Mesodermal cell (in vitro differentiated cells): ENCODE results near the gene UBASH3B.
"Not testable (repeated sequence)": the region's sequence is repeated elsewhere in the genome, so short reads cannot be mapped to it uniquely, and the experiment has no call there.

Source experiments
- H3K27ac ChIP-seq: 2 replicates; pipeline ENCODE4 v1.7.0; 2013; ENCODE audit warnings: mild to moderate bottlenecking, low read depth, low read length, moderate library complexity; ENCODE audit not compliant: severe bottlenecking
- H3K36me3 ChIP-seq: 2 replicates; pipeline ENCODE4 v1.7.1; 2013; ENCODE audit warnings: mild to moderate bottlenecking, low read length, moderate library complexity; ENCODE audit not compliant: control insufficient read depth, insufficient read depth
- H3K4me1 ChIP-seq: one replicate; pipeline ENCODE4 v1.7.1; 2013; ENCODE audit warnings: mild to moderate bottlenecking, low read length; ENCODE audit not compliant: insufficient read depth, control insufficient read depth, poor library complexity, severe bottlenecking
- H3K4me3 ChIP-seq: 2 replicates; pipeline ENCODE4 v1.7.0; 2013; ENCODE audit warnings: low read length, control low read depth, mild to moderate bottlenecking; ENCODE audit not compliant: insufficient read depth, poor library complexity, severe bottlenecking; ENCODE audit errors: extremely low read depth
- H3K9me3 ChIP-seq: 2 replicates; pipeline ENCODE4 v1.7.1; 2013; ENCODE audit warnings: mild to moderate bottlenecking, low read length, moderate library complexity; ENCODE audit not compliant: control insufficient read depth
- WGBS, 2 experiments: methylation state at CpG; one replicate each; pipeline ENCODE4 v1.1.5; 2013; ENCODE audit warnings: missing lambda C conversion rate in 2 of 2; ENCODE audit not compliant: insufficient coverage in 2 of 2; 5-methylcytosine and 5-hydroxymethylcytosine counted together

Gene UBASH3B

DNA sequence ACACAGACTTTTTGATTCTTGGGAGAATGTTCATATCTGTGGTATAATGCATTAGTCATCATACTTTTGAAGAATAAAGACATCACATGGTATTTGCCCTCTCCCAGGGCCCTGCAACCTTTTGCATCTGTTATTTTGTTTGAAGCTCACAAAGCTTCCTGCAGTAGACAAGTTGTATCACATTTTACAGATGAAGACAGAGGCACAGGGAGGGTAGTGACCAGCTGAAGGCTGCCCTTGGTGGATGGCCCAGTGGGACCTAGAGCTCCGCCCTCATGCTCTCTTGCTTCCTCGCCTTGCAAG, 66.4 kb downstream of the UBASH3B start:
- H3K27ac ChIP-seq: no peak overlapping the region
- H3K9me3 ChIP-seq: no peaks in the 10 kb centered on the region
- peaks cover 55% of the 10 kb centered on the region for H3K4me1 ChIP-seq
- WGBS, 2 experiments: 89 to 100% methylated on average over 2 of the region's 2 CpGs
- peaks cover 6% of the 10 kb centered on the region for H3K36me3 ChIP-seq
- H3K4me3 ChIP-seq: no peak overlapping the region

DNA sequence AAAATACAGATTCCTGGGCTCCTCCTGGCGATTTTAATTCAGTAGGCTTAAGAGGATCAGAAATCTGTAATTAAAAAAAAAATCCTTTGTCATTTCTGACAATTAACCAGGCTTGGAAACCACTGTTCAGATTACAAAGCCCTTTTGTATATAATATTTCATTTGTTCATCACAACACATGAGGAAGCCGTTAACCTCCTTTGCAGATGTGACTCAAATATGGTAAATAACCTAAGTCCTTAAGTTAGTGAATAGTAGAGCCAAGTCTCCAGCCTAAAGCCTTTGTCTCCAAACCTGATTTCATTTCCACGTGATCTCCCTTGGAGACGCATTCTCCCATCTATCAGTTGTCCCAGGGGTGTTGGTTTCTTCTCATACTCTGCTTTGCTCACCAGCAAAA, 67.6 kb downstream of the UBASH3B start:
- Histone ChIP-seq H3K4me1 (peaks cover 61% of the 10 kb centered on the region), H3K4me3 (no peak overlapping the region), H3K9me3 (no peaks in the 10 kb centered on the region), H3K36me3 (peaks cover 4% of the 10 kb centered on the region), H3K27ac (no peak overlapping the region)
- 93 to 100% methylated on average over 2 to 3 of the region's 4 CpGs for WGBS, 2 experiments

DNA sequence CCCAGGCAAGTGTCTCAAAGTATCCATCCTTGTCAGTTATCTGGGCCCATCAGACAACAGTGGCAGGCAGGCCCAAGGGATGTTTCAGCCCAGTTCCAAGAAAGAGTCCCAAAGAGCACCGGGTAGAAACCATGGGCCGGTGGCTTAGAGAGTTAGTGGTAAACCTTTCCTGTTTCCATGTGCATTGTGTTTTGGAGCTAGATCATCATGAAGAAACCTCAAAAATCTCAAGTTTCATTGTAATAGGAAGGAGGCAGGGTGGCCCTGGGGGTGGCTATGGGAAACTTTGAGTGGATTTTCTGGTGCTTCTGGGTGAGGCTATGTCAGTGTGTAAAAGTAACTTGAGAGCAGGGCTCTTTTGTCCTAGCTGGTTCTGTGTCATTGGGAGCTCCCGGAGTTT, 68.1 kb downstream of the UBASH3B start:
- WGBS, 2 experiments: 90% methylated on average over 2 of the region's 3 CpGs; no CpG with 5 or more reads in 1 of the 2 experiments
- Histone ChIP-seq H3K4me3 (no peak overlapping the region), H3K9me3 (no peaks in the 10 kb centered on the region), H3K36me3 (peaks cover 4% of the 10 kb centered on the region), H3K27ac (no peak overlapping the region), H3K4me1 (peaks cover 65% of the 10 kb centered on the region)

DNA sequence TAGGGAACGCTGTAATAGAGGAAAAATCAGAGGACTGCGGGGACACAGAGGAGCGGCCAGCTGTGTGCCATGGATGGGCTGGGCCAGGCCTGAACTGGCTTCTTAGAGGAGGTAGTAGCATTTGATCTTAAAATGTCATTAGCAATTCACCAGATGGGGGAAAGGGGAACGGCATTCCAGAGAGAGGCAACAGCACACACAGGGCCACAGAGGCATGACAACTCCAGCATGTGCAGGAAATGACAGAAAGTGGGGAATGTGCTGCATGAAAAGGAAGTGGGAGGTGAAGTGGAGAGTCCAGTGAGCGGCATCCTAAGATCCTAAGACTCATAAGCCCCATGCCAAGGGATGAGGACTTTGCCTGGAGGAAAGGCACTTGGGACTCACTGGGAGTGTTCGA, 69.0 kb downstream of the UBASH3B start:
- Histone ChIP-seq H3K4me1 (peaks cover 65% of the 10 kb centered on the region), H3K4me3 (no peak overlapping the region), H3K27ac (no peak overlapping the region), H3K9me3 (no peaks in the 10 kb centered on the region), H3K36me3 (peaks cover 4% of the 10 kb centered on the region)
- WGBS, 2 experiments: 66 to 83% methylated on average over 2 to 5 of the region's 6 CpGs

DNA sequence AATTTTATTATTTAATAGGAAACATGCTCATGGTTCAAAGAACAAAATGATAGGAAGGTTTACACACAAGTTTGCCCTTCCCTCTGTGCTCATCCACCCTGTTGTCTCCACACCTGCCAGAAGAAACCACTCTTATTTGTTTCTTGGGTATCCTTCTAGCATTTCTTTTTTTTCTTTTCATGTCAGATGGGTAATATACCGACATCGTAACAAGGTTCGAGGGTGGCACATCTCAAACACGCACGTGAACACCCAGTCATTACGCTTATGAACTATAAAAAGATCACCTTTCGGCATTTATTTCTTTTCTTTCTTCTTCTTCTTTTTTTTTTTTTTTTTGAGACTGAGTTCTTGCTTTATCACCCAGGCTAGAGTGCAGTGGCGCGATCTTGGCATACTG, 70.5 kb downstream of the UBASH3B start:
- peaks cover 54% of the 10 kb centered on the region for H3K4me1 ChIP-seq
- H3K4me3 ChIP-seq: no peak overlapping the region
- no peaks in the 10 kb centered on the region for H3K9me3 ChIP-seq
- WGBS, 2 experiments: 94 to 95% methylated on average over 6 to 9 of the region's 9 CpGs
- no peak overlapping the region for H3K27ac ChIP-seq
- H3K36me3 ChIP-seq: peaks cover 6% of the 10 kb centered on the region

DNA sequence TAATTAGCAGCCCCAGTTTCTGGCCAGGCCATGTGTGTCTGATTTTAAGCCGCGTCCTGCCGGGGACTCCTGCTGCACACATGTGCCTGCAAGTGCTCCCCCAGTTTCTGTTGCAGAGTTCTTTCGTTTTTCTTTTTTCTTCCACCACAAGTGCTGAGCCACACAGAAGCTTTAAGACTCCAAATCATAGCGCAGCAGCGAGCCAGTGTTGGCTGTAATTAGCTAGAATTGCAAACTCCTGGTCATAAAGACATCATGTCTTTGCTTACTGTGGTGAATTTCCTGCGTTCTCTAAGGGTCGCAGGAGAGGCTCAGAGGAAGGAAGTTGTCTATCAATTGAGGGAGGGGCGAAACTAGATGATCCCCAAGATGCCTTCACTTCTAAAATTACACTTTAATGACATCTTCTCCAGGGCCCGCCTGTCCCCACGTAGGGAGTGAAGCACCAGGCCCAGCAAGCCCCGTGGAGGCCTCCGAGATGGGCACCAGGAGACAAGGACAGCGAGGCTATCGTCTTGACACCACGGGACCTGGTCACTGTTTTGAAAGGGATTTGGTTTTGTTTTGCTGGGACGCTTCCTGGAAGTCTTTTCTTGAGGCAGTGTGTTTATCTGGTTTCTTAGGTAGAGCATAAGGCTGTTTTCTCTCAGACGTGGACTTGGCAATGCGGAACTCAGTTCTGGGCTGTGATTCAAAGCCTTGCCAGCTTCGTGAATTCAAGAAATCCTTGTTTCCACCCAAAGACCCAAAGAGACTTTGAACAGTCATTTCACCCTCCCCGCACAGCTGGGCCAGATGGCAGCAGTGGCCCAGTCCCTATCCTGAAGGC, 71.8 kb downstream of the UBASH3B start:
- WGBS, 2 experiments: 91% methylated on average over 7 to 18 of the region's 21 CpGs
- Histone ChIP-seq H3K4me3 (no peak overlapping the region), H3K36me3 (peaks cover 8% of the 10 kb centered on the region), H3K9me3 (no peaks in the 10 kb centered on the region), H3K4me1 (peaks cover 52% of the 10 kb centered on the region), H3K27ac (peak overlapping the region; percentile 57)

DNA sequence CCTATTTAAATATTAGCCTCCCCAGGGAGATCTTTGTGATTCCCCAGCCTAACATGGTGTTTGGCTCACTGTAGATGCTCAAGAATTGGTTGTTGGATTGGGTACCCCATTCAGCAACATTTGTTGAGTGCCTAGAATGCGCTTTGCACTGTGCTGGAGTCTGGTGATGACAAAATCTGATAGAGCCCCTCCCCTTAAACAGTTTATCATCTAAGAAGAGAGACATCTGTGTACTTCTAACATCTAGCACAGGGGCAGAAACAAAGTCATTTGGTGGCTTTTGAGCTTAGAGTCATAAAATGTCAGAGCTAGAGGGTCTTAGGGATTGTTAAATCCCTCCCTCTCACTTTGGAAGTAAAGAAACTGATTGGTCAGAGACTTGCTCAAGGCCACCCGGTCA, 73.0 kb downstream of the UBASH3B start:
- H3K4me3 ChIP-seq: no peak overlapping the region
- no peaks in the 10 kb centered on the region for H3K9me3 ChIP-seq
- H3K4me1 ChIP-seq: peaks cover 58% of the 10 kb centered on the region
- no peak overlapping the region for H3K27ac ChIP-seq
- H3K36me3 ChIP-seq: peaks cover 8% of the 10 kb centered on the region
- 75% methylated on average over 1 of the region's 2 CpGs; no CpG with 5 or more reads in 1 of the 2 experiments for WGBS, 2 experiments

DNA sequence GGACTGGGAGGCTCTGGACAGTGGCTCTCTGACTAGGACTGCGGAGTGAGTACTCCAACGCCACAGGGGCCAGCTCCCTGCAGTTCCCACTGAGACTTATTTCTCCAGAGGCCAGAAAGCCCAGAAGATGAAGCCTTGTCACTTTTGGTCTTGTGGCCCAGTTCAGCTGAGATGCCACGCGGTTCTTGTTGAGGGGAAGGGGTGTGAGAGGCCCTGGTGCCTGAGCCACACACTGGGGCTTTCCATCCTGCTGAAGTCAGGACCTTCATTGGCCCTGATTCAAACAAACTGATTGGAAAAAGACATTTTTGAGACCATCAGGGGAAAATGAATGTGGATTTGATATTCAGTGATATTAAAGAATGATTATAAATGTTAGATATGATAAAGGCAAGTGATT, 73.6 kb downstream of the UBASH3B start:
- no peak overlapping the region for H3K27ac ChIP-seq
- no peaks in the 10 kb centered on the region for H3K9me3 ChIP-seq
- peaks cover 58% of the 10 kb centered on the region for H3K4me1 ChIP-seq
- no peak overlapping the region for H3K4me3 ChIP-seq
- peaks cover 8% of the 10 kb centered on the region for H3K36me3 ChIP-seq
- 87 to 90% methylated on average over 4 of the region's 4 CpGs for WGBS, 2 experiments

DNA sequence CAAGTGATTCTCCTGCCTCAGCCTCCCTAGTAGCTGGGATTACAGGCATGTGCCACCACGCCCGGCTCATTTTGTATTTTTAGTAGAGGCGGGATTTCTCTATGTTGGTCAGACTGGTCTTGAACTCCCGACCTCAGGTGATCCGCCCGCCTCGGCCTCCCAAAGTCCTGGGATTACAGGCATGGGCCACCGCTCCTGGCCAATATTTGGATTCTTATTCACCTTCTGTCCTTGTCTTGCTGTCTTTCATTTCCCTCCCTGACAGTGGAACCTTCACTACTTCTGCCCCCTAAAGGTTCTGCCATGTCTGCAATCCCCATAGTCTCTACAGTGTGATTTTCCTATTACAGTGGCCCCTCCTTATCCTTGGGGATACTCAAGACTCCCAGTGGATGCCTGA, 75.2 kb downstream of the UBASH3B start:
- WGBS, 2 experiments: 90 to 97% methylated on average over 8 of the region's 8 CpGs
- not testable (repeated sequence) for H3K4me3 ChIP-seq, H3K9me3 ChIP-seq, H3K36me3 ChIP-seq, H3K27ac ChIP-seq
- H3K4me1 ChIP-seq: peaks cover 59% of the 10 kb centered on the region

DNA sequence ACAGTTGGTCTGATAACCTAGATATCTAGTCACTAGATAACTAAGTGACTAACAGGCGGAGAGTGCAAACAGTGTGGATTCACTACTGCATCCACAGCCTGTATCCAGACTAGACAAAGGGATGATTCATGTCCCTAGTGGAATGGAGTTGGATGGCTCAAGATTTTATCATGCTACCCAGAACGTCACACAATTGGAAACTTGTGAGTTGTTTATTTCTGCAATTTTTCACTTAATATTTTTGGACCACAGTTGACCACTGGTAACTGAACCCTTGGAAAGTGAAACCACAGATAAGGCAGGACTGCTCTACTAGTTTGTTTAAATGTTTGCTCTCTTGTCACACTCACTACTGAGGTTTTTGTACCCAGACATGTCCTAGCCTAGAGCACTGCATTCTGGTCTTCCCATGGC, 76.0 kb downstream of the UBASH3B start:
- H3K36me3 ChIP-seq: peaks cover 8% of the 10 kb centered on the region
- peak overlapping the region; percentile 69 for H3K27ac ChIP-seq
- H3K4me1 ChIP-seq: peaks cover 59% of the 10 kb centered on the region
- no peak overlapping the region for H3K4me3 ChIP-seq
- 86 to 100% methylated on average over 1 of the region's 2 CpGs for WGBS, 2 experiments
- no peaks in the 10 kb centered on the region for H3K9me3 ChIP-seq
